T-helper 2 cell treated with Interferon-gamma antibody and Interleukin-4, amounts not matched to agents 5 μg/mL and 100 μg/mL, for 36 hours (primary cell): ENCODE results near the gene EIF3K.
"Not testable (repeated sequence)": the region's sequence is repeated elsewhere in the genome, so short reads cannot be mapped to it uniquely, and the experiment has no call there.

Experiments used
- DNase-seq: peaks from one replicate; pipeline ENCODE4 v3.0.0; 2021; ENCODE audit warnings: low spot score
- H3K27ac Mint-ChIP-seq: one replicate; pipeline ENCODE4 v1.8.0; 2021; ENCODE audit warnings: mild to moderate bottlenecking, mixed read lengths
- H3K27me3 Mint-ChIP-seq: one replicate; pipeline ENCODE4 v1.8.0; 2021; ENCODE audit warnings: low read depth, mixed read lengths
- H3K36me3 Mint-ChIP-seq: one replicate; pipeline ENCODE4 v1.8.0; 2021; ENCODE audit warnings: low read depth, mixed read lengths
- H3K4me1 Mint-ChIP-seq: one replicate; pipeline ENCODE4 v1.8.0; 2021; ENCODE audit warnings: low read depth, mixed read lengths
- H3K4me3 Mint-ChIP-seq: one replicate; pipeline ENCODE4 v1.8.0; 2022; ENCODE audit warnings: mild to moderate bottlenecking, moderate library complexity, mixed read lengths
- H3K9me3 Mint-ChIP-seq: one replicate; pipeline ENCODE4 v1.8.0; 2021; ENCODE audit warnings: mixed read lengths

The EIF3K gene

DNA sequence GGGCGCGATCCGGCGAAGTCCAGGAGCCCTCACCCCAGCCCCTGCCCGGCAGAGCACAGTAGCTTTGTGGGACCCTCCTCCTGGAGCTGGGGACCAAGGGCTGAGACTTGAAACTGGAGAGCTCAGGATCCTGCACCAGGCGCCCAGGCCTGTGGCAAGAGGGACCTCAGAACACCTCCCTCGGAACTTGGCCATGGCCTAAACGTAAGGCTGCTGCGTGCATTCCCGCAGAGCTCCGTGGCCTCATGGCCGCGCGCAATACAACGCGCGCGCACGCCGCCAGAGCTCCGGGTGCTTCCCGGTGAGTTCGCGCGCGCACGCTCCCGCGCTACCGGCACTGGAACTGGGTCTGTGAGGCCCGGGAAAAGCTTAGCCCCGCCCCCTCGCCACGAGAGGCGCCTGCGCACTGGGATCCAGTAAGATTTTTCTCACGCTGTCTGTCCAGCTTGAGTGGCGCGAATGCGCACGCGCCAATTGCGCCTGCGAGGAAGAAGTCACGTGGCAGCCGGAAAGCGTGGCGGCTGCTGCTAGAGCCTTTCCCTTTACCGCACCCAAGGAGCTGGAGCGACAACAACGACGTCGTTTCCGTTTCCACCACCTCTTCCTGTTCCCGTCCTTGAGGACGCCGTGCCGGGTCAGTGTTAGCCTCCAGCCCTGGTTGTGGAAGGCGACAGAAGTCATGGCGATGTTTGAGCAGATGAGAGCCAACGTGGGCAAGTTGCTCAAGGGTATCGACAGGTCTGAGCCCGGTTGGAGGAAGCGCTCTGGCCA is at the start of gene EIF3K:
EIF3K (plus strand) TSS at position 599 of the 771 bp plus-strand sequence; CDS start at position 680, 81 bp downstream.
- H3K9me3 Mint-ChIP-seq: no peaks in the 10 kb centered on the region
- H3K4me1 Mint-ChIP-seq: peaks cover 36% of the 10 kb centered on the region
- H3K27ac Mint-ChIP-seq: peak within 1 kb of the TSS; percentile 93
- H3K27me3 Mint-ChIP-seq: no peaks in the 10 kb centered on the region
- peak within 1 kb of the TSS; percentile 99 for H3K4me3 Mint-ChIP-seq
- DNase-seq: peak; percentile 100
- peaks cover 59% of the 10 kb centered on the region for H3K36me3 Mint-ChIP-seq

DNA sequence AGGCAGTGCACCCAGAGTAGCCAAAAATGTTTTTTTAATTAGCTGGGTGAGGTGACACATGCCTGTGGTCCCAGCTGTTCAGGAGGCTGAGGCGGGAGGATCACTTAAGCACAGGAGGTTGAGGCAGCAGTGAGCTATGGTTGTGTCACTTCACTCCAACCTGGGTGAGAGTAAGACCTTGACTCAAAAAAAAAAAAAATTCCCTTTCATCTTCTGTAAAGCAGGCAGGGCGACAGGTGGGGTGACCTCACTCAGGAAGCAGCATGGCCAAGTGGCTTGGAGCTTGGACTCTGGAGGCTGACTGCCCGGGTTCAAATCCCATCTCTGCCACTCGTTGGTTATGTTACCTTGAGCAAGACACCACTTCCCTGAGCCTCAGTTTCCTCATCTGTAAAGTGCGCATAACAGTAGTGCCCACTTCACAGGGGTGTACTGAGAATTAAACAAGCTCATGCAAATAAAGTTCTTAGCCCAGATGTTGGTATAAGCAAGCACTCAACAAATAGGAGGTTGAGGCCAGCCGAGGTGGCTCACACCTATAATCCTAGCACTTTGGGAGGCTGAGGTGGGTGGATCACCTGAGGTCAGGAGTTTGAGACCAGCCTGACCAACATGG is 49.5 kb upstream of the EIF3K start:
- Mint-ChIP-seq H3K27ac (no peak overlapping the region), H3K4me3 (no peak overlapping the region), H3K36me3 (no peaks in the 10 kb centered on the region), H3K9me3 (no peaks in the 10 kb centered on the region), H3K4me1 (peaks cover 3% of the 10 kb centered on the region), H3K27me3 (peaks cover 12% of the 10 kb centered on the region)
- no peak for DNase-seq

DNA sequence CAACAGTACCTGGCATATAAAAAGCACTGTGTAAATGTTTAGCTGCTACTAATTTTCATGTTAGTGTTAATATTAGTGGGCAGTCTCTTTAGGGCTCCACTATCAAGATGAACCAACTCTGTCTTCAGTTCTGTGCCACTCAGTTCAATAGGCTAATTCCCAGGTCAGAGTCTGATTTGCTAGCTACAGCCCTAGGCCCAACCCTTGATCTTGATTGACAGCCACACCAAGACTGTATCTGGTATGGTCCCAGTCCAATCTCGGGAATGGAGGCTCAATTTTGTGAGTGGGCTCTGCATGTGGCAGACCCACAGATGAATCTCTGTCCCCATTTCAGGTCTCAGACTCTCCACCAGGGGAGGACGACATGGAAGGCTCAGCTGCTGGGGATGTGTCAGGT is 47.3 kb upstream of the EIF3K start:
- no peaks in the 10 kb centered on the region for H3K36me3 Mint-ChIP-seq
- H3K9me3 Mint-ChIP-seq: no peaks in the 10 kb centered on the region
- H3K4me3 Mint-ChIP-seq: no peak overlapping the region
- no peak for DNase-seq
- H3K4me1 Mint-ChIP-seq: no peaks in the 10 kb centered on the region
- no peak overlapping the region for H3K27ac Mint-ChIP-seq
- H3K27me3 Mint-ChIP-seq: peaks cover 5% of the 10 kb centered on the region

- no peak overlapping the region for H3K4me3 Mint-ChIP-seq
- no peaks in the 10 kb centered on the region for H3K27me3 Mint-ChIP-seq
- H3K4me1 Mint-ChIP-seq: peaks cover 5% of the 10 kb centered on the region
- no peak for DNase-seq
- no peak overlapping the region for H3K27ac Mint-ChIP-seq
- no peaks in the 10 kb centered on the region for H3K9me3 Mint-ChIP-seq
- no peaks in the 10 kb centered on the region for H3K36me3 Mint-ChIP-seq
Observed at GRCh38 chr19:38577826-38578225, 41.2 kb upstream of the EIF3K start.

DNA sequence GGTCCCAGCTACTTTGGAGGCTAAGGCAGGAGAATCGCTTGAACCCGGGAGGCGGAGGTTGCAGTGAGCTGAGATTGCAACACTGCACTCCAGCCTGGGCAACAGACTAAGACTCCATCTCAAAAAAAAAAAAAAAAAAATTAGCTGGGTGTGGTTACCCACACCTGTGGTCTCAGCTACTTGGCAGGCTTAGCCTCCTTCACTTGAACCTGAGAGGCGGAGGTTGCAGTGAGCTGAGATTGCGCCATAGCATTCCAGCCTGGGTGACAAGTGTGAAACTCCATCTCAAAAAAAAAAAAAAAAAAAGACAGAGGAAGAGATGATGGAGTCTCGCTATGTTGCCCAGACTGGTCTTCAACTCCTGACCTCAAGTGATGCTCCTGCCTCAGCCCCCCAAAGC is 39.7 kb upstream of the EIF3K start:
- not testable (repeated sequence) for H3K4me1 Mint-ChIP-seq, H3K9me3 Mint-ChIP-seq, H3K36me3 Mint-ChIP-seq, H3K27ac Mint-ChIP-seq, H3K4me3 Mint-ChIP-seq, H3K27me3 Mint-ChIP-seq, DNase-seq

DNA sequence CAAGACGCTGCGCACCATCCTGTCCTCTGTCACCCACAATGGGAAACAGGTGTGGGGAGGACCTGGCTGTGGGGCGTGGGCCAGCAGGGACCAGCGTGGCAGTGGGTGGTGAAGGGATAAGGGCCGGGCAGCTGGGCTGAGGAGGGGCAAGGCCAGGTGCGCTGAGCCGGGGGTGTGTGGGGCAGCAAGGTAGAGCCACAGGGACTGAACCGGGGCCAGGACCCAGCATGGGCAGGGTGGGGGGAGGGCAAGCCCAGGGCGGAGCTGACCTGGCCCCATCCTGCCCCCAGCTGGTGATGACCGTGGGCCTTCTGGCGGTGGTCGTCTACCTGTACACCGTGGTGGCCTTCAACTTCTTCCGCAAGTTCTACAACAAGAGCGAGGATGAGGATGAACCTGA is 38.9 kb upstream of the EIF3K start:
- no peaks in the 10 kb centered on the region for H3K36me3 Mint-ChIP-seq
- DNase-seq: no peak
- peaks cover 9% of the 10 kb centered on the region for H3K4me1 Mint-ChIP-seq
- no peaks in the 10 kb centered on the region for H3K9me3 Mint-ChIP-seq
- no peak overlapping the region for H3K27ac Mint-ChIP-seq
- no peaks in the 10 kb centered on the region for H3K27me3 Mint-ChIP-seq
- H3K4me3 Mint-ChIP-seq: no peak overlapping the region

DNA sequence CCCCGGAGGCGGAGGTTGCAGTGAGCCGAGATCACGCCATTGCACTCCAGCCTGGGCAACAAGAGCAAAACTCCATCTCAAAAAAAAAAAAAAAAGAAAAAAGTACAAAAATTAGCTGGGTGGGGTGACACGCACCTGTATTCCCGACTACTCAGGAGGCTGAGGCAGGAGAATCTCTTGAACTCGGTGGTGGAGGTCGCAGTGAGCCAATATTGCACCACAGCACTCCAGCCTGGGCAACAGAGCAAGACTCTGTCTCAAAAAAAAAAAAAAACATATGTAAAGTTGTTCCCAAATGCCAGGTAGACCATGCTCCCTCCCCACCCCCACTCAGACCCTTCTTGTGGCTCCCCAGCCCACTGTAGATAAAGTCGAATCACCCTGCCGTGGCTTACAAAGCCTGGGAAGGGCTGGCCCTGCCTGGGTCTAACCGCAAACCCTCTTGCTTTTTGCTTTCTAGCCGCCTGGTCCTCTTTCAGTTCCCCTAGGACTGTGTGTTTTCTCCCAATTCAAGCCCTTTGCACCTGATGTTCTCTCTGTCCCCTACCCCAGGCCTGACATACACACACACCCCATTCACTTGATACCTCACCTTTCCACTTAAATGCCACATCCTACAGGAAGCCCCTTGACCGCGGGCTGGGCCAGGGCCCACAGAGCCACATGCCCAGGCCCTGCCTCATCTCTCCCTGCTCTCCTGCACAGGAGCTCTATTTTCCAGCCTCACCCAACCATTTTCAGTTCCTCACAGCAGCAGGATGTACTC is 35.6 kb upstream of the EIF3K start:
- H3K36me3 Mint-ChIP-seq: peaks cover 17% of the 10 kb centered on the region
- peak overlapping the region; percentile 3 for H3K4me3 Mint-ChIP-seq
- DNase-seq: no peak
- H3K27ac Mint-ChIP-seq: peak overlapping the region; percentile 78
- no peaks in the 10 kb centered on the region for H3K27me3 Mint-ChIP-seq
- peaks cover 12% of the 10 kb centered on the region for H3K4me1 Mint-ChIP-seq
- H3K9me3 Mint-ChIP-seq: no peaks in the 10 kb centered on the region

DNA sequence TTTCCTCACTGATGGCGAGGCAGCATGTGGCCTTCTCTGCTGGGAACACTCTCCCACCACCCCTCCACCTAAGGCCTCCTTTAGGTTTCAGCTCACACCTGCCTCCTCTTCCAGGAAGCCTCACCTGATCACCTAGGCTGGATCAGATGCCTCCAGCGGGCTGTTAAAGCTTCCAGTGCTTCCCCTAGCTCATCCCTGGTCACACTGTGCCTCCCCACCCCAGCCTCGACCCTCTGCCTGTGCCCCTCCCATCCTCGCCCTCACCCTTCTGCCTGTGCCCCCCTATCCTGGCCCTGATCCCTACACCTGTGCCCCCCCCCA is 35.0 kb upstream of the EIF3K start:
- peaks cover 19% of the 10 kb centered on the region for H3K36me3 Mint-ChIP-seq
- no peaks in the 10 kb centered on the region for H3K27me3 Mint-ChIP-seq
- H3K4me3 Mint-ChIP-seq: peak overlapping the region; percentile 3
- H3K27ac Mint-ChIP-seq: peak overlapping the region; percentile 78
- peaks cover 12% of the 10 kb centered on the region for H3K4me1 Mint-ChIP-seq
- no peak for DNase-seq
- H3K9me3 Mint-ChIP-seq: no peaks in the 10 kb centered on the region

GRCh38 chr19:38587562-38587961 is 31.4 kb upstream of the EIF3K start:
- H3K27ac Mint-ChIP-seq: no peak overlapping the region
- H3K4me3 Mint-ChIP-seq: no peak overlapping the region
- peaks cover 7% of the 10 kb centered on the region for H3K4me1 Mint-ChIP-seq
- DNase-seq: no peak
- H3K9me3 Mint-ChIP-seq: no peaks in the 10 kb centered on the region
- H3K36me3 Mint-ChIP-seq: peaks cover 42% of the 10 kb centered on the region
- no peaks in the 10 kb centered on the region for H3K27me3 Mint-ChIP-seq

GRCh38 chr19:38588041-38588440 is 30.9 kb upstream of the EIF3K start:
- Mint-ChIP-seq H3K36me3 (peaks cover 44% of the 10 kb centered on the region), H3K4me3 (no peak overlapping the region), H3K9me3 (no peaks in the 10 kb centered on the region), H3K4me1 (peaks cover 7% of the 10 kb centered on the region), H3K27me3 (no peaks in the 10 kb centered on the region), H3K27ac (no peak overlapping the region)
- DNase-seq: no peak

GRCh38 chr19:38592940-38593339 is 26.0 kb upstream of the EIF3K start:
- no peak overlapping the region for H3K27ac Mint-ChIP-seq
- no peaks in the 10 kb centered on the region for H3K27me3 Mint-ChIP-seq
- H3K4me3 Mint-ChIP-seq: no peak overlapping the region
- no peak for DNase-seq
- H3K4me1 Mint-ChIP-seq: peaks cover 4% of the 10 kb centered on the region
- no peaks in the 10 kb centered on the region for H3K9me3 Mint-ChIP-seq
- peaks cover 63% of the 10 kb centered on the region for H3K36me3 Mint-ChIP-seq

DNA sequence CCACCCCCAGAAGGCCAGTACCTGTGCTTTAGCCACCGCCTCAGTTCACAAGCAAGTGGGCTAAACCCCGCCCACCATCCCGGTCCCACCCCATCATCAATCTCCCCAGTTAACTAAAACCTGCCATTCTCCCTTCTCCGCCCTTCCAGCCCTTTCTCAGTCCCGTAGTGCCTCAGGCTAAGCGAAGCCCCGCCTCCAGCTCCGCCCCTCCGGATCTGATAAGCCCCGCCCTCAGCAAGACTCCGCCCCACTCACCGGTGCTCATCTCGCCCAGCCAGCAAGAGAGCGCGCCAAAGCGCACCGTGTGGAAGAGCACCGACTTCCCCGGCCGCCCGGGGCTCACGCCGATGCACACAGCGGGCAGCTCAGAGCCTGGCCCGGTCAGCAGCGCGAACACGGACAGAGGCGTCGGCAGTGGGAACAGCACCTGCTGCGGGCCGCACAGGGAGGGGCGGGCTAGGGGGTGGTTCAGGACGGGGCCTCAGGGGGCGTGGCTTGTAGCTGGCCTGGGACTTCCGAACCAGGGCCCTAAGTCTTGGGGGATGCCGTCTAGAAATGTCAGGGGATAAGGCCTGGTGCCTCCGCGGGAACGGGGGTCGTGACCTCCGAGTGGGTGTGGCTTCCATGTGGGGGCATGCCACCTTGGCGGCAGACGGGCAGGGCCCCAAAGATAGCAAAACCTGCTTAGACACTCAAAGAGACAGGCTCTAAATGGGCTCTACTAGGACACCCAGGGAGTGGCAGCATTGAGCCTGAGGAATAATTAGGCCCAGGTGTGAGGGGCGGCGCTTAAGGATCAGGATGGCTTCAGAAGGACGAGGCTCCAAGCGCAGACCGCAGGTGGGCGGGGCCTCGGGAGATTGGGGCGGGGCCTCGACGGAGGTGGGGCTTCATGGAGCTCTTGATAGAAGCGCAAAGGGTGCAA is 22.7 kb upstream of the EIF3K start:
- H3K4me3 Mint-ChIP-seq: no peak overlapping the region
- peaks cover 58% of the 10 kb centered on the region for H3K36me3 Mint-ChIP-seq
- no peaks in the 10 kb centered on the region for H3K9me3 Mint-ChIP-seq
- H3K27me3 Mint-ChIP-seq: no peaks in the 10 kb centered on the region
- H3K27ac Mint-ChIP-seq: no peak overlapping the region
- no peak for DNase-seq
- peaks cover 3% of the 10 kb centered on the region for H3K4me1 Mint-ChIP-seq

DNA sequence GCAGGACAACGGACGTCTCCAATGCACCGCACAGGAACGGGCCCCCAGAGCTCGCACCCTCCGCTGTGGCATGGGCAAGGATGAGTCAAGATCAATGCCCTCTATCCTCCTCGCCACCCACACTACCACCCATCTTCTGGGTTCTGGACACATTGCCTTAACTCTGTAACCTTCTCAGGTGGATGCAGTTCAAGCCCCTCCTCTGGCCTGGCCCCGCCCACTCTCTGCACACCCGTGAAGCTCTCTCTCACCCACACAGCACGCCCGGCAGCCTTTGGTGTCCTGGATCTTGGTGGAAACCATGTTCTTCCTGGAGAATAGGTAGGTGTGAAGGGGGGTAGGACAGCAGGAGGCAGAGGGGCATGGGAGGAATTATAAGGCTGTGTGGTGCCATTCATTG is 21.9 kb upstream of the EIF3K start:
- peaks cover 58% of the 10 kb centered on the region for H3K36me3 Mint-ChIP-seq
- no peaks in the 10 kb centered on the region for H3K9me3 Mint-ChIP-seq

More for the DNA sequence above, 21.9 kb upstream of the EIF3K start:
- DNase-seq: no peak
- peaks cover 3% of the 10 kb centered on the region for H3K4me1 Mint-ChIP-seq
- no peak overlapping the region for H3K27ac Mint-ChIP-seq
- no peak overlapping the region for H3K4me3 Mint-ChIP-seq
- H3K27me3 Mint-ChIP-seq: no peaks in the 10 kb centered on the region
